HG03097 (cell line): ENCODE data around the gene ESPNL.
A peak's percentile ranks its signal among the peaks of the same experiment; 100 is the strongest.
"Not testable (repeated sequence)": the region's sequence is repeated elsewhere in the genome, so short reads cannot be mapped to it uniquely, and the experiment has no call there.

ENCODE experiments used
- ATAC-seq: cut with Tn5 transposase; IDR thresholded peaks from one replicate; pipeline ENCODE4 v1.9.1; 2021; ENCODE audit not compliant: unreplicated experiment, low FRiP score

Gene ESPNL, protein sequence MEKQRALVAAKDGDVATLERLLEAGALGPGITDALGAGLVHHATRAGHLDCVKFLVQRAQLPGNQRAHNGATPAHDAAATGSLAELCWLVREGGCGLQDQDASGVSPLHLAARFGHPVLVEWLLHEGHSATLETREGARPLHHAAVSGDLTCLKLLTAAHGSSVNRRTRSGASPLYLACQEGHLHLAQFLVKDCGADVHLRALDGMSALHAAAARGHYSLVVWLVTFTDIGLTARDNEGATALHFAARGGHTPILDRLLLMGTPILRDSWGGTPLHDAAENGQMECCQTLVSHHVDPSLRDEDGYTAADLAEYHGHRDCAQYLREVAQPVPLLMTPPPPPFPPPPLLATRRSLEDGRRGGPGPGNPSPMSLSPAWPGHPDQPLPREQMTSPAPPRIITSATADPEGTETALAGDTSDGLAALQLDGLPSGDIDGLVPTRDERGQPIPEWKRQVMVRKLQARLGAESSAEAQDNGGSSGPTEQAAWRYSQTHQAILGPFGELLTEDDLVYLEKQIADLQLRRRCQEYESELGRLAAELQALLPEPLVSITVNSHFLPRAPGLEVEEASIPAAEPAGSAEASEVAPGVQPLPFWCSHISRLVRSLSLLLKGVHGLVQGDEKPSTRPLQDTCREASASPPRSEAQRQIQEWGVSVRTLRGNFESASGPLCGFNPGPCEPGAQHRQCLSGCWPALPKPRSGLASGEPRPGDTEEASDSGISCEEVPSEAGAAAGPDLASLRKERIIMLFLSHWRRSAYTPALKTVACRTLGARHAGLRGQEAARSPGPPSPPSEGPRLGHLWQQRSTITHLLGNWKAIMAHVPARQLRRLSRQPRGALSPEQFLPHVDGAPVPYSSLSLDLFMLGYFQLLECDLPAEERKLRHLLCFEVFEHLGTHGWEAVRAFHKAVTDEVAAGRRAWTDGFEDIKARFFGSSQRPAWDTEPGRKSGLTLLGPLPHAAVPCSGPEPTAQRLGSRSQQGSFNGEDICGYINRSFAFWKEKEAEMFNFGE

DNA sequence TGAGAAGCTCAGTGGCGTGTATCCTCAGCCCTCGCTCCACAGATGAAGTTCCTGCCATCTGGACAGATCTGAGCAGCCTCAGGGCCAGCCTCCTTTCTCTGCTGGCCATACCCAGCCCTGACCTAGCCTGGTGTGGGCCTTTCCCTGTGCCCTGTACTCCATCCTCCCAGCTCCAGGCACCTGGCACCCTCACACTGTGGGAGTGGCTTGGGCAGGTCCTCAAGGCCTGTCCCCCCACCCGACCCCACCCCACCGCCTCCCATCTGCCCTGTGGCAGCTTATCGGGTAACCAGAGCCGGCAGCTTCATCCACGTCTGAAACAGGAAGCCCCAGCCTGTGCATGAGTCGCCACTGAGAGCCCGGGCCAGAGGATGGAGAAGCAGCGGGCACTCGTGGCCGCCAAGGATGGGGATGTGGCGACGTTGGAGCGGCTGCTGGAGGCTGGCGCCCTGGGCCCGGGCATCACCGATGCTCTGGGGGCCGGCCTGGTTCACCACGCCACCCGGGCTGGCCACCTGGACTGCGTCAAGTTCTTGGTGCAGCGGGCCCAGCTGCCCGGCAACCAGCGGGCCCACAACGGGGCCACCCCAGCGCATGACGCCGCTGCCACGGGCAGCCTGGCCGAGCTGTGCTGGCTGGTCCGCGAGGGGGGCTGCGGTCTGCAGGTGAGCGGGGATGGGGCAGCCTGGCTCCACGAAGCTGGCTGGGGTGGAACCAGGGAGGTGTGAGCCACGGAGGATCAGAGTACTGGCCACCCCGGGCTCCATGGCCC, at the start of gene ESPNL:
Gene ESPNL (plus strand): TSS at position 292 of the 772 bp plus-strand sequence. CDS start 80 bp downstream, at position 372.
- ATAC-seq, result no peak

DNA sequence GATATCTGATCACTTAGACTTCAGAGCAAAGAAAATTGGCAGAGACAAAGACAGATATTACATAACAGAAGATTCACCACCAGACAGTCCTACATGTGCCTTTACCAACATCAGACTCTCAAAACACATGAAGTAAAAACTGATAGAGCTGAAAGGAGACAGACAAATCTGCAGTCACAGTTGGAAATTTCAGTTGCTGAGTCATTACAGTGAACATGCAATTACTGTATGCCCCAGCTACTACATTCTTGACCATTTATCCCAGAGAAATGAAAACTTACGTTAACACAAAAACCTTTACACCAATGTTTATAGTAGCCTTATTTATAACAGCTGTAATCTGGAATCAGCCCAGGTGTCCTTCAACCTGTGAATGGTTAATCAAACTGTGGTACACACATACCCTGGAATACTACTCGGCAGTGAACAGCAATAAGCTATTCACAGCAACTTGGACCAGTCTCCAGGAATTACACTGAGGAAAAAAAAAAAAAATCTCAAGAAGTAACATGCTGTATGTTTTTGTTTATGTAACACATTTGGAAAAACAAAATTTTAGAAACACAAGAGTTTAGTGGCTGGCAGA, 46.9 kb upstream of the ESPNL start:
- ATAC-seq, result no peak

DNA sequence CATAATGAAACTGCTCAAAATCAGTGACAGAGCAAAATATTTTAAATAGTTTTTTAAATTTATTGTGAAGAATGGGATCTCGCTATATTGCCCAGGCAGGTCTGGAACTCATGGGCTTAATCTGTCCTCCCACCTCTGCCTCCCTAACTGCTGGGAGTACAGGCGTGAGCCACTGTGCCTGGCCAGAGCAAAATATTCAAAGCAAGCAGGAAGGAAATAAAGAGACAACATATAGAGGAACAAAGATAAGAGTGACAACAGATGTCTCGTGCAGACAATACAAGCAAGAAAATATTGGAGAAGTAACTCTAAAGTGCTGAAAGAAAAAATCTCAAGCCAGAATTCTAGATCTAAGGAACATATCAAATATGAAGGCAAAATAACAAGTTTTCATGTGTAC, 44.3 kb upstream of the ESPNL start:
- ATAC-seq, result no peak

DNA sequence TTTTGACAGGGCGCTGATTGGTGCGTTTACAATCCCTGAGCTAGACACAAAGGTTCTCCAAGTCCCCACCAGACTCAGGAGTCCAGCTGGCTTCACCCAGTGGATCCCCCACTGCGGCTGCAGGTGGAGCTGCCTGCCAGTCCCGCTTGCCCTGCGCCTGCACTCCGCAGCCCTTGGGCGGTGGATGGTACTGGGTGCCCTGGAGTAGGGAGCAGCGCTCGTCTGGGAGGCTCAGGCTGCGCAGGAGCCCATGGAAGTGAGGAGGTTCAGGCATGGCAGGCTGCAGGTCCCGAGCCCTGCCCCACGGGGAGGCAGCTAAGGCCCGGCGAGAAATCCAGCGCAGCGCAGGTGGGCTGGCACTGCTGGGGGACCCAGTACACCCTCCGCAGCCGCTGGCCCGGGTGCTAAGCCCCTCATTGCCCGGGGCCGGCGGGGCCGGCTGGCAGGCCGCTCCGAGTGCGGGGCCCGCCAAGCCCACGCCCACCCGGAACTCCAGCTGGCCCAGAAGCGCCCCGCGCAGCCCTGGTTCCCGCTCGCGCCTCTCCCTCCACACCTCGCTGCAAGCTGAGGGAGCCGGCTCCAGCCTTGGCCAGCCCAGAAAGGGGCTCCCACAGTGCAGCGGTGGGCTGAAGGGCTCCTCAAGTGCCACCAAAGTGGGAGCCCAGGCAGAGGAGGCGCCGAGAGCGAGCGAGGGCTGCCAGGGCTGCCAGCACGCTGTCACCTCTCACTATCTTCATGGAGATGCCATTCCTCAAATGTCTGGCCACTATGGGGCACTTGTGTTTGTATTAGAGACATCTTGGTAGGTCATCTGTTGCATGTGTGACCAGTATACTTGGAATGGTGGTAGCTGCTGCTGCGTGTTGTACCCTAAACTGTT, 42.2 kb upstream of the ESPNL start:
- ATAC-seq, result not testable (repeated sequence)

DNA sequence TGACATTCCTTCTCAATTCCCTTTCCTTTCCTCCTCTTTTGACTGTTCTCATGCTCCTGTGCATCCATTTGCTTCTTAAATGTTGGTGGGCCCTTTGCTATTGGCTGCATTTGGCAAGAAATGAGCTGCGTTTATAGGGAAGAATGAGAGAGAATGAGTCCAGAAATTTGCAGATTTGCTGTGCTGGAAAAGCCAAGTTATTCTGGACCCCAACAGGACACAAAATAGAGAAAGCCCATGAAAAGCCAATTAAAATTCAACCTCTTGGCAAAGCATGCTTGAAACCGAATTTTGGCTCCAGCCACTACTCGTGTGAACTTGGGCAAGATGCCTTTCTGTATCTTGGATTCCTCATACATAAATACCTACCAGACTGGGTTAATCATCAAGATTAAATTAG, 40.6 kb upstream of the ESPNL start:
- ATAC-seq, result no peak

DNA sequence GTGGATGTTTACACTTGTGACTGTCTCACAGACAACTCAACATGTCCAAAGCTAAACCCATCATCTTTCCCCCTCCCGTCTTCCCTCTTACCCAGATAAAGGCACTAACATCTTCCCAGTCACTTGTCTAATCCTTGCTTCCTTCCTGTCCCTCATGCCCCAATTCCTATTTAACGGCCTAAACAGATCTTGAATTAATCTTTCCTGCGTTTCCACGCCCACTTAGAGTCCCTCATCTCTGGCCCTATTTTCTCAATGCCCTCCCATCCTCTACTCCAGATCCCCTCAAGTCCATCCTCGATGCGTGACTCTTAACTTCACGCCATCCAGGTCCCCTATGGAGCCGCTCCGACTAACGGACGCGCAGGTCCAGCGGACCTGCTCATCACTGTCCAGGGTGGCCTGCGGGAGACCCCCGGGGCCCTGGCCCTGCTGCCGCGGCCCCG, 40.0 kb upstream of the ESPNL start:
- ATAC-seq, result no peak

DNA sequence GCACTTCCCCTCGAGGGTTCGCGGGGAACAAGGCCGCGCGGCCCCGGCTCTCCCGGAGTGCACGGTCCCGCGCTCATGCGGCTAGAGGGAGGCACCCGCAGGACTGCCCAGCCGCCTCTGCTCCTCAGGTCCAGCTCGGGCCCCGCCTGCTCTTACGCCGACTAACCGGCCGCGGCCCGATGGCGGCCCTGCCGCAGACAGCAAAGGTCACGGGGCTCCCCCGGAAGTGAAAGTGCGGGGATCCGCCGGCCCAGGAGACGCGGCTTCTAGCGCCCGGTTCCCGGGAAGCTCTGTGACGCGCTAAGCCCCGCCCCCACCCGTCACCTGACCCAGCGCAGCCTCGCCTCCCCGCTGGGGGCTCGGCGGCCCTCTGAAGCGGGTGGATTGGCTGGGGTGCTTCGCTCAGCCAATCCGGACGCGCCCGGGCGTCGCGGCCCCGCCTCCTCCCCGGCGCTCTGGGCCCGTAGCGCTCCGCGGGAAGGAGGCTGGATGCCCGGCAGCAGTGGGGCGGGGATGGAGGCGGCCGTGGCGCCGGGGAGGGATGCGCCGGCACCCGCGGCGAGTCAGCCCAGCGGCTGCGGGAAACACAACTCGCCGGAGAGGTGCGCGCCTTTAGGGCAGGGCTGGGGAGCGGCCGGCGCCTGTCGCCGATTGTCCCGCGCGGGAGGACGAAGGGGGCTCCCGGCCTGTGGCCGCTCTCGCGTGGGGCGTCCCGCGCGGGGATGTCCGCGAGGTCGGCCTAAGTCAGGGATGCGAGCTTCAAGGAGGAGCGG, 39.4 kb upstream of the ESPNL start, which contains the start of gene SCLY:
Gene SCLY (plus strand): TSS at position 460 of the 773 bp plus-strand sequence. CDS start 54 bp downstream, at position 514.
- peak; percentile 95 for ATAC-seq

DNA sequence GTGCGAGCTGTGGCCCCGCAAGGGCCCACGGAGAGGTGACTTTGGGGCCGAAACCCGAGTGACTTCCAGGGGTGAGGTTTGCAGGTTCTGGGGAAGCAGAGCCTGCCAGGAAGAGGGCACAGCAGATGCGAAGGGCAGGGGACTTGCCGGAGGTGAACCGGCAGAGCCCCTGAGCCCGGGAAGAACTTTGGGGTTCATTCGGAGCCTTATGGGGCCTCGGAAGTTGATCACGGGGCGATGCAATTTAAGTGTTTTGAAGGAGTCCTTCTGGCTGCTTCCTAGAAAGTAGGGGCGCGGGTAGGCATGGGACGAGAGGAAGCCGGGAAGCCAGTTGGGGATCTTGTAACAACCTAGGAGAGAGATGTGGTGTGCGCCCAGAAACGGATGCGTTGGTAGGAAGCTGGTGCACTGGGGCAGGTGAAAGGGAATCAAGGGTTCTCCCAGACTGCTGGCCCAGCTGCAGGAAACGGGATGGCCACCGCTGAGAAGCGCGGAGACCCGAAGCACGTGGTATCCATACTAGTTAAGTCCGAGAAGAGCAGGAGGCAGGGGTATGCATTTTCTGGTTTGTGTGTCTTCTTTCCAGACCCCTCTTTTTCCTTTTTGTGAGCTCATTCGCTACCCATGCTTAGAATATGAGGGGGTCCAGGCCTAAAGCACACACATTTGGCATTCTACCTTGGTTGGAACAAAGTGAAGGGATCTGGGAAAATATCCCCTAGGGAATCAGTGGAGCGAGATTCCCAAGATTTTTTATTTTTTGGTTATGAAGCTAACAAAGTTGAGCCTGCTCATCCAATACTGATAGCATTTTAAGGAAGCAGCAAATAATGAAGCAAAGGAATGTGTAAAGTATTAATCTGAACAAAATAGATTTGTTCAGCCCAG, 38.6 kb upstream of the ESPNL start:
- no peak for ATAC-seq

DNA sequence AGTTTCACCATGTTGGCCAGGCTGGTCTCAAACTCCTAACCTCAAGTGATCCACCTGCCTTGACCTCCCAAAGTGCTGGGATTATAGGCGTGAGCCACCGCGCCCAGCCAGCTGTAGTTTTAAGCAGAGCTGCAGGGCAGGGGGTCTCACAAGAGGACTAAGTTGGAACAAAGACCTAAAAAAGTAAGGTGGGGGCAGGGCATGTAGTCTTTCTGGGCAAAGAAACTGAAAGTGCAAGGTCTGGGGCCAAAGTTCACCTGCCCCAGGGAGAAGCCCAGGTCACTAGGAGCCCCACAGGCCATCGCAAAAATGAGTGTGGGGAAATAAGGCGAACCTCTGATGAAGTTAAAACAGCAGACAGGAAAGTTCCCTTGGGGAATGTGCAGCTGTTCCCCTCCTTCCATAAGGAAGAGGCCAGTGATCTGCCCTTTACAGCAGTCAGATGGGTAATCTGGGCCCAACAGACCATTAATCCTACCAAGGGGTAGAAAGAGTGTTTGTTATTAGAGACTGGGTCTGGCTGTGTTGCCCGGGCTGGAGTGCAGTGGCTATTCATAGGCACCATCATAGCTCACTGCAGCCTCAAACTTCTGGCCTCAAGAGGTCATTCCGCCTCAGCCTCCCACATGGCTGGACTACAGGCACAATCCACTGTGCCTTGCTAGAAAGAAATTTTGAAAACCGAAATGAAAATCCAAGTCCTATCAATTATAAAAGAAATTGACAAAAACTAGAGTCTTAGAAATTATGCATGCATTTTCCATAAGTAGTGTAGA, 36.5 kb upstream of the ESPNL start:
- no peak for ATAC-seq

DNA sequence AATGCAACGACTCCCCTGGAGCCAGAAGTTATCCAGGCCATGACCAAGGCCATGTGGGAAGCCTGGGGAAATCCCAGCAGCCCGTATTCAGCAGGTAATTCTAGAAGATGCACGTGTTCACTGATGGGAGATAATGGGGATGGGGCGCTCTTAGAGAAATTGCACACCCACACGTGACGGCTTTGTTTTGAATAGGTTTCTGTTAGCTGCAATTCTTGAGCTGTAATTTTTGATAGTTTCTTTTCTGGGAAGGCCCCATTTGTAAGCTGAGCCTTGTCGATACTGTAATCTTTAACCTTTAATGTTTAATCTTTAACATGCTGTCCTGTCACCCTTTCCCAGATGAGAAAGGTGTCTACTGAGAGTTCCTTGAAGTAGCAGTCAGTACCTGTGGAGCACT, 35.8 kb upstream of the ESPNL start:
- ATAC-seq, result no peak

DNA sequence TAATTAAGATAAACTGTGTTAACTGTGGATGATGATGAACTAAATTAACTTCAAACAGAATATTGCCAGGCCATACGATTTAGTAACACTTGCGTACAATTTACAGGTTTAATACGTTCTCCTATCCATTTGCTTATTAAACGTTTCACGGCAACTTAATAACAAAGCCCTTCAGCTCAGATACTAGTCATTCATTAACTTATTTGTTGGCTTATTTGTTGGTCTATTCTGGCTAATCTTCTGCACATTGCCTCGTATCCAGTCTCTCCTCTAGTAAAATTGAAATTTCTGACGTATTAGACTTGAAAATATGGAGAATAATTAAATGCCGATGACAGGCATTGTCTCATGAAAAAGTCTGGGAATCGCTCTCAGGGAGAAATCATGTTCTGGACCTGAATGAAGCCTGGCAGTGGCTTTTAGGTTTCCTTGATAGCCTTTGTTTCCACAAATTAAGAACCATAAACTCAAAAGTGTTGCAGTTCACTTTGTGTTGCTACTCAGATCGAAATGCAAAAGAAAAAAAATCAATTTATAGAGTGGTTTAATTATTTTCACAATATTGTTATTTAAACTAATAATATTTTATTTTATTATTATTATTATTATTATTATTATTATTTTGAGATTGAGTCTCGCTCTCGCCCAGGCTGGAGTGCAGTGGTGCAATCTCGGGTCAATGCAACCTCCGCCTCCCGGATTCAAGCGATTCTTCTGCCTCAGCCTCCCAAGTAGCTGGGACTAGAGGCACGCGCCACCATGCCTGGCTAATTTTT, 34.9 kb upstream of the ESPNL start:
- no peak for ATAC-seq

DNA sequence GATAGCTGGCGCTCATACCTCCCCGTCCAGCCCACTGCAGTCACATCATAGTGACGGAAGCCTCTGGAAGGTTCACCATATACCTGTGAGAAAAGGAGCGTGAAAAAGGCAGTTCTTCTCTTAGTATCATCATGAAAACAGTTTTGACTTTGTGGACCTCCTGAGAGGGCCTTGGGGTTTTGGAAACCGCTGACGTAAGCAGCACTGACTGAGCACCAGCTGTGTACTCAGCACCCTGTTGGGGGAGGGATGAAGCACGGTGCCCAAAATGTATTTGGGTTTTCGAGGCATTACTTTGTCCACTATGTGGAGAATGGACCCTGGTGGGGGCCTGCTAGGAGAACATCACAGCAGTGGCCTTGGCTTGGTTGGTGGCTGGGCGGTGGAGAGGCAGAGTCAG, 33.9 kb upstream of the ESPNL start:
- no peak for ATAC-seq

DNA sequence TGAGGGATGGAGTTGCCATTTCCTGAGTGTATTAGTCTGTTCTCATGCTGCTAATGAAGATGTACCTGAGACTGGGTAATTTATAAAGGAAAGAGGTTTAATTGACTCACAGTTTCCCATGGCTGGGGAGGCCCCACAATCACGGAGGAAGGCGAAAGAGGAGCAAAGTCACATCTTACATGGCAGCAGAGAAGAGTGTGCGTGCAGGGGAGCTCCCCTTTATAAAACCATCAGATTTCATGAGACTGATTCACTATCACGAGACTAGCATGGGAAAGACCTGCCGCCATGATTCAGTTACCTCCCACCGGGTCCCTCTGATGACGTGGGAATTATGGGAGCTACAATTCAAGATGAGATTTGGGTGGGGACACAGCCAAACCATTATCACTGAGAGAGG, 33.4 kb upstream of the ESPNL start:
- not testable (repeated sequence) for ATAC-seq

DNA sequence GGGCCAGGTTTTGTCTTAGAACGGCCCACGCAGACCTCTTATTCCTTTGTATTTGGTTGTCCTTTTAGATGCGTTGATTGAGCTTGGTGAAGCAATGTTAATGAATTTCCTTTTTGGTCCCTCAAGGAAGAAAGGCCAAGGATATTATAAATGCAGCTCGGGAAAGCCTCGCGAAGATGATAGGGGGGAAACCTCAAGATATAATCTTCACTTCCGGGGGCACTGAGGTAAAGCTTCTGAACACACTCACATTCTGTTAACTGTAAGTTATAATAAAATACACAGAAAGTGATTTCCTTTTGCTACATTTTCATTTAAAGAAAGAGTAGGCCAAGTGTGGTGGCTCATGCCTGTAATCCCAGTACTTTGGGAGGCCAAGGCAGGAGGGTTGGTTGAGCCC, 32.2 kb upstream of the ESPNL start:
- ATAC-seq, result no peak

DNA sequence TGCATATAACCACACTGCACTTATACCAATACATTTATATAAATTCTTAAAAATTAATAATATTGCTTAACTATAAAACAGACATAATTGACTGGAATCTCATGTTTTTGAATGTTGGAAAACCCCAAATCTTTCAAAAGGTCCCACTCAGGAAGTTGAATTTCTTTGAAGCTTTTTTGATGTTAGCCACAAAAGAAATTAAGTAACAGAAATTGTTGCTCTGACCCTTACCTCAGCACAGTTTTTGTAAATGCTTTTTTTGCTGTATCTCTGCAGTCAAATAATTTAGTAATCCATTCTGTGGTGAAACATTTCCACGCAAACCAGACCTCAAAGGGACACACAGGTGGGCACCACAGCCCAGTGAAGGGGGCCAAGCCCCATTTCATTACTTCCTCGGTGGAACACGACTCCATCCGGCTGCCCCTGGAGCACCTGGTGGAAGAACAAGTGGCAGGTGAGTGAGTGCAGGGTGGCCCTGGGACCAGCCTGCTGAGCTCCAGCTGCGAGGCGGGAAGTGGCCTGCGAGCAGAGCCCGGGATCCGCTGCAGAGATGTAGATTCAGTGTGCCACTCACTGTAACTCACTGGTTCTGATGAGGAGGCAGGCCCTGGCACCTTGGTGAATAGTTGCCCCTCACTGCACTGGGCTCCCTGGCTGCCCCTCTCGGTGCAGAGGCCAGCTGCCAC, 31.0 kb upstream of the ESPNL start:
- ATAC-seq, result no peak
